ENCODE data around the gene CCDC150.

CCDC150 gene

DNA sequence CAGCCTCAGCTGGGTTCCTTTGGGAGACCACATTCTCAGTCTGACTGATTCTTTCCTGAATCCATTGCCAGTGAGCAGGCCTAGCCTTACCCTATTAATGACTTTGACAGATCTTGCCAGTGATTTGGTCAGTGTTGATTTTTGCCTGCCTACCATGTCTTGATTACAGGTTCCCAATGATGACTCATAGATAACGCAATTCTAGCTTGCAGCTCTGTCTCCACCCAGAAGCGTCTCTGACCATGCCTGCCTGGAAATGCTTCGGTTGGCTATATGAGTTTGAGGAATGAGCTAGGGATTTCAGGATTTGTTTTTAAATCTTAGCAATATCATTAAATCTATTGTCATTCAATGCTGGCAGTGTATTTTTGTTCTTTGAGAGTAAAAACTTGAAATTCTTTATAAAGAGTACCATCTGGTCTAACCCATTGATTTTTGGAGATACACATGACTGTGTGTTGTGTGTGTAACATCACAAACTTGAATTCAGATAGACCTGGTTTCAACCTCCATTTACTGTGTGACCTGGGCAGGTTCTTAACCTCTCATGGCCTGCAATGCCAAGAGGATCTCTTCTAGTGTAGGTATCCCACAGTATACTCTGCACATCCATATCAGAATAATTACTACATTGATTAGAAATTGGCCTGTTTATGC is 57.0 kb downstream of the CCDC150 start:
- DNase-seq (ENCODE audit: low read depth in 1 of 2, low spot score in 1 of 2): peak; percentile 33 to 42
- no peaks in the 10 kb centered on the region for H3K27me3 ChIP-seq (ENCODE audit: insufficient read depth, poor library complexity, severe bottlenecking)
- H3K4me3 ChIP-seq (replicated peaks; ENCODE audit: insufficient read depth, low read length): no peak overlapping the region
- no peak for TF ChIP-seq POLR2AphosphoS5 (IDR thresholded peaks at IDR 0.05; ENCODE audit: low read depth)
- TF ChIP-seq, protein P1, sequence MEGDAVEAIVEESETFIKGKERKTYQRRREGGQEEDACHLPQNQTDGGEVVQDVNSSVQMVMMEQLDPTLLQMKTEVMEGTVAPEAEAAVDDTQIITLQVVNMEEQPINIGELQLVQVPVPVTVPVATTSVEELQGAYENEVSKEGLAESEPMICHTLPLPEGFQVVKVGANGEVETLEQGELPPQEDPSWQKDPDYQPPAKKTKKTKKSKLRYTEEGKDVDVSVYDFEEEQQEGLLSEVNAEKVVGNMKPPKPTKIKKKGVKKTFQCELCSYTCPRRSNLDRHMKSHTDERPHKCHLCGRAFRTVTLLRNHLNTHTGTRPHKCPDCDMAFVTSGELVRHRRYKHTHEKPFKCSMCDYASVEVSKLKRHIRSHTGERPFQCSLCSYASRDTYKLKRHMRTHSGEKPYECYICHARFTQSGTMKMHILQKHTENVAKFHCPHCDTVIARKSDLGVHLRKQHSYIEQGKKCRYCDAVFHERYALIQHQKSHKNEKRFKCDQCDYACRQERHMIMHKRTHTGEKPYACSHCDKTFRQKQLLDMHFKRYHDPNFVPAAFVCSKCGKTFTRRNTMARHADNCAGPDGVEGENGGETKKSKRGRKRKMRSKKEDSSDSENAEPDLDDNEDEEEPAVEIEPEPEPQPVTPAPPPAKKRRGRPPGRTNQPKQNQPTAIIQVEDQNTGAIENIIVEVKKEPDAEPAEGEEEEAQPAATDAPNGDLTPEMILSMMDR (IDR thresholded peaks at IDR 0.05; ENCODE audit: insufficient read depth, low read length): no peak
- no peak for TF ChIP-seq GABPA (IDR thresholded peaks at IDR 0.05; ENCODE audit: low read depth)
- H3K27ac ChIP-seq (replicated peaks): no peak overlapping the region

DNA sequence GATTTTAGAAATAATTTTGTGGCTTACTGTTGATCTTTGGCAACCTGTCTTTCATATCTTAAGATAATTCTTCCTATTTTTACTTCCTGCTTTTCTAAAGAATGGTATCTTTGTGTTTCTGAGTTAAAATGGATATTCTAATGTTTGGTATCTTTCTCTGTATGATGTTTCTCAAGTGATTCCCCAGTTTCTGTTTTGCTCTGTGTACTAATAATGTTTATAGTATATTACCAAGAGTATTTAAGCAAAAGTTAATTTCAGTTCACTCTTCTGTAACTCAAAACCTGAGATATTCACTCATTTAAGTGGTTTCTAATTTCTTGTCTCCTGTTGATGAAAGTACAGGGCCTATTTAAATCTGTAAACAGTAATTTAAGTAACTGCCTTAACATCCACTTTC is 58.3 kb downstream of the CCDC150 start:
- Histone ChIP-seq H3K27ac (replicated peaks) (no peak overlapping the region; the same call in 1 of the 2 replicates), H3K4me3 (replicated peaks; ENCODE audit: insufficient read depth, low read length) (no peak overlapping the region), H3K27me3 (ENCODE audit: insufficient read depth, poor library complexity, severe bottlenecking) (no peaks in the 10 kb centered on the region)
- DNase-seq (ENCODE audit: low read depth in 1 of 2, low spot score in 1 of 2): no peak
- TF ChIP-seq SPI1 (IDR thresholded peaks at IDR 0.05; ENCODE audit: borderline replicate concordance, low read depth): no peak
- TF ChIP-seq, protein P1 (IDR thresholded peaks at IDR 0.05; ENCODE audit: insufficient read depth, low read length): no peak
- no peak for TF ChIP-seq REST (IDR thresholded peaks at IDR 0.05; ENCODE audit: insufficient replicate concordance, low read depth)
- no peak for TF ChIP-seq GABPA (IDR thresholded peaks at IDR 0.05; ENCODE audit: low read depth)
- TF ChIP-seq POLR2AphosphoS5 (IDR thresholded peaks at IDR 0.05; ENCODE audit: low read depth): no peak

DNA sequence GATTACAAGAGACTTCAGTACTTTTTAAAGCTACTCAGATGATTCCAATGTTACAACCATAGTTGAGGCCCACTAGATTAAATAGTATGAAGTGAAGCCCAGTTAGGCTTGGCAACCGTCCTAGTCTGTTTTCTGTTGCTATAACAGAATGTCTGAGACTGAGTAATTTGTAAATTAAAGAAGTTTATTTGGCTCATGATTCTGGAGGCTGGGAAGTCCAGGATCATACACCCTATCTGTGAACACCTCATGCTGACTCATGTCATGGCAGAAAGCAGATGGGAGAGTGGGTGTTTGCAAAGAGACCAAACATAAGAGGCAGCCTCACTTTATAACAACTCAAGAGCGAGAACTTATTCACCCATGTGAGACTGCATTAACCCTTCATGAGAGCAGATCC is 63.1 kb downstream of the CCDC150 start:
- no peak for DNase-seq (ENCODE audit: low read depth in 1 of 2, low spot score in 1 of 2)
- Histone ChIP-seq H3K4me3 (replicated peaks; ENCODE audit: insufficient read depth, low read length) (no peak overlapping the region), H3K27me3 (ENCODE audit: insufficient read depth, poor library complexity, severe bottlenecking) (no peaks in the 10 kb centered on the region), H3K27ac (replicated peaks) (no peak overlapping the region)
- TF ChIP-seq, protein P1 (IDR thresholded peaks at IDR 0.05; ENCODE audit: insufficient read depth, low read length): no peak
- no peak for TF ChIP-seq POLR2AphosphoS5 (IDR thresholded peaks at IDR 0.05; ENCODE audit: low read depth)
- no peak for TF ChIP-seq REST (IDR thresholded peaks at IDR 0.05; ENCODE audit: insufficient replicate concordance, low read depth)
- TF ChIP-seq GABPA (IDR thresholded peaks at IDR 0.05; ENCODE audit: low read depth): no peak
- no peak for TF ChIP-seq SPI1 (IDR thresholded peaks at IDR 0.05; ENCODE audit: borderline replicate concordance, low read depth)

DNA sequence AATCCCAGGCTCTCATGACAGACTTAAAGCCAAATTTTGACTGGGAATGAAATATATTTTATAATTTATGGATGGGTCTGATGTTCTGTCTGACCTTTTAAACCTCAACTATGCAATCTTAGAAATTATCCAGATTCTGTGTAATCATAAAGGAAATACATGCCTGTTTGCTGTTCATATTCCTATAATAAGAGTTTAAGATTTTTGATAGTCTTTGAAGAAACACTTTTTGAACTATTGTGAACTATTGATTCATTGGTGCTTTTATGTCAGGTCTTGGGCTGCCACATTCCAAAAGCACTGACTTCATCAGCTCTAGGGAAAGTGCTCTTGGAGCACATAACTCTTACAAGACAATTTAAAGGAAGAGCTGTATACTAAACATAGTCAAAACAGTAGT is 64.2 kb downstream of the CCDC150 start:
- Histone ChIP-seq H3K4me3 (replicated peaks; ENCODE audit: insufficient read depth, low read length) (no peak overlapping the region), H3K27me3 (ENCODE audit: insufficient read depth, poor library complexity, severe bottlenecking) (no peaks in the 10 kb centered on the region), H3K27ac (replicated peaks) (no peak overlapping the region)
- TF ChIP-seq POLR2AphosphoS5 (IDR thresholded peaks at IDR 0.05; ENCODE audit: low read depth) (no peak), SPI1 (IDR thresholded peaks at IDR 0.05; ENCODE audit: borderline replicate concordance, low read depth) (no peak), GABPA (IDR thresholded peaks at IDR 0.05; ENCODE audit: low read depth) (no peak), REST (IDR thresholded peaks at IDR 0.05; ENCODE audit: insufficient replicate concordance, low read depth) (no peak)
- TF ChIP-seq, protein P1 (IDR thresholded peaks at IDR 0.05; ENCODE audit: insufficient read depth, low read length): no peak
- no peak for DNase-seq (ENCODE audit: low read depth in 1 of 2, low spot score in 1 of 2)

Measured in HL-60 (cell line).